ENCODE results near the gene ALDH1L2. TPM values are rescaled to one million over a fixed set of nuclear protein-coding genes. Genes with fewer than 3 reads are reported as not detected.
A peak's percentile ranks its signal among the peaks of the same experiment; 100 is the strongest.

Gene ALDH1L2
- total and polyA plus RNA-seq, 4 experiments from 2014 or later, result 0.08 to 0.72 (median 0.15) TPM; not detected in 1

DNA sequence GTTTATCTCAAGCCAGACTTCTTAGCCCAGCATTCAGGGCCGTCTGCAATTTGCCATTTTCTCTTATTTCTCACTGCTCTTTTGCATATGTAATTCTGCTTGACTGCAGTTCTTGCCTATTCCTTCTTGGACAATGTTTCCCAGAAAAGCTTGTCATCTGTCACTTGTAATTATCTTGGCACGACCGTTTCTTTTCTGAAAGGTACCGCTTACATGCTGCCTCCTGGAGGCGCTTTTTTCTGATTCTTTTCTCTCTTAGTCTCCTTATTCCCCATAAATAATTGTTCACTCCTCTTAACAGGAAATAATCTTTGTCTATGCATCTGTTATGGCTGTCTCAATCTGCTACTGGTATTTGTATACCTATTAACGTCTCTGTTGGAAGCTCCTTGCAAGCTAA lies 1.2 kb upstream of the ALDH1L2 start:
- intact Hi-C loops (cut with micrococcal nuclease), result no loop called here
- no peak overlapping the region for H3K27ac Mint-ChIP-seq
- DNase-seq, result no peak
- ChIA-PET POLR2A (ENCODE audit: partially characterized antibody) (no interaction called here), CTCF (ENCODE audit: partially characterized antibody) (no interaction called here)
- H3K9me3 ChIP-seq (ENCODE audit: control insufficient read depth in 1 of 2, low read length in 2 of 2), result no peaks in the 10 kb centered on the region
- peaks cover 0 to 7% (median 3%) of the 10 kb centered on the region in 8 donors for H3K9me3 Mint-ChIP-seq
- H3K27ac ChIP-seq (ENCODE audit: low read depth, low read length), result no peak overlapping the region
- no peaks in the 10 kb centered on the region for H3K36me3 ChIP-seq (ENCODE audit: insufficient read depth, low read length)
- peak overlapping the region; percentile 5 to 74 (median 26) for H3K4me3 Mint-ChIP-seq
- H3K4me1 ChIP-seq (ENCODE audit: insufficient read depth, low read length), result peaks cover 7% of the 10 kb centered on the region
- no peak overlapping the region for H3K4me3 ChIP-seq (ENCODE audit: low read length in 2 of 2)
- peaks cover 23 to 24% of the 10 kb centered on the region in 2 donors for H3K27me3 Mint-ChIP-seq
- H3K4me1 Mint-ChIP-seq, result peaks cover 6 to 9% (median 7%) of the 10 kb centered on the region in 4 donors
- H3K36me3 Mint-ChIP-seq, result no peaks in the 10 kb centered on the region
- peaks cover 7% of the 10 kb centered on the region for H3K27me3 ChIP-seq (ENCODE audit: insufficient read depth, low read length)

DNA sequence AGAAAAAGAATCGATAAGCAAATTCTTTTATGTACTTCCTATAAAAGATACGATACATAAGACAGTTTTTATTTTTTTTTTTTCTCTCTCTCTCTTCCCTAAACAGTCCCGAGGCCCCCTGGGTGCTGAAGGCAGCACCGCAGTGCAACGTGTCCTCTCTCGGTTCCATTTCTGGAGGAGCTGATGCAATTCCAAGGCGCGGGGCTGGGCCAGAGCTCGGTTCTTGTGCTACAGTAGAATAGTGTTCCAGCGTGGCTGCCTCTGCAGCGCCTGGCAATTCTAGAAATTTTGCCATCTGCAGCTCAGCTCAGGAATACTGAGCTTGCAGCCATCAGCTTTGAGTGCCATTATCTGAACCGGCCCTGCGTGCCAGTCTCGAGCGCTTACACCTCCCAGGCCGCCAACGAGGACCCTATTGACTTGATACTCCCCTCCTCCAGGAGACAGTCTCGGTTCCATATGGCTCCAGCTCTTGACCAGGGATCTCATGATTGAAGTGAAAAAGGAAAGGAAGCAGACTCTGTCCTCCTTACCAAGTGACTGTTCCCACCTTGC lies 630 bp downstream of the ALDH1L2 start:
- peaks cover 7% of the 10 kb centered on the region for H3K4me1 ChIP-seq (ENCODE audit: insufficient read depth, low read length)
- intact Hi-C loops (cut with micrococcal nuclease), result no loop called here
- no peak overlapping the region for H3K27ac ChIP-seq (ENCODE audit: low read depth, low read length)
- H3K27me3 Mint-ChIP-seq, result peaks cover 26 to 32% of the 10 kb centered on the region in 2 donors
- H3K9me3 Mint-ChIP-seq, result peaks cover 0 to 7% (median 3%) of the 10 kb centered on the region in 8 donors
- CTCF ChIA-PET (ENCODE audit: partially characterized antibody), result no interaction called here
- H3K4me3 Mint-ChIP-seq, result peak overlapping the region; percentile 30 to 87 (median 82)
- H3K36me3 ChIP-seq (ENCODE audit: insufficient read depth, low read length), result no peaks in the 10 kb centered on the region
- H3K9me3 ChIP-seq (ENCODE audit: control insufficient read depth in 1 of 2, low read length in 2 of 2), result no peaks in the 10 kb centered on the region
- H3K27me3 ChIP-seq (ENCODE audit: insufficient read depth, low read length), result peaks cover 7% of the 10 kb centered on the region
- POLR2A ChIA-PET (ENCODE audit: partially characterized antibody), result interaction anchor here (0.6 to 1.3 kb wide), 2 partner anchors 18 to 24 kb away, joined by 3 read pairs; no protein-coding TSS in a partner anchor
- no peak overlapping the region for H3K4me3 ChIP-seq (ENCODE audit: low read length in 2 of 2)
- H3K36me3 Mint-ChIP-seq, result no peaks in the 10 kb centered on the region
- no peak for DNase-seq
- H3K27ac Mint-ChIP-seq, result peak overlapping the region in 3 of 7 donors; percentile 8 to 57 (median 43)
- H3K4me1 Mint-ChIP-seq, result peaks cover 6 to 9% (median 7%) of the 10 kb centered on the region in 4 donors

DNA sequence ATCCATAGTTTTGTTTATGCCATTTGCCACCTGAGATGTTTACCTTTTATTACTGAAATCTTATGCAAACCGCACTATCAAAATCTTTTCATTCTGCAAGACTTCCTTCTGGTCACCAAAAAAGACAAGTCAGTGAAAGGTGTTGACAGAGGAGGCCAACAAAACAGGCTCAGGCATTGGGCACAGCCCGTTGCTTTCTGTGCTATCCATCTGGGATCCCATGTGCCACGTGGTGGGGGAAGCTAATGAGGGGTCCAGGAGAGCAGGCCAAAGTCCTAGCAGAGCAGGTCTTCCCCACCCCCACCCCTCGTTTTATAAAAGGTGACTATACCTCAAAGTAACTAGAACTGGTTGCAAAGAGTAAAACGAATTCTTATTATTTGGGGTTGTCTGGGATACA lies 1.2 kb downstream of the ALDH1L2 start:
- CTCF ChIA-PET (ENCODE audit: partially characterized antibody), result no interaction called here
- no peak overlapping the region for H3K27ac ChIP-seq (ENCODE audit: low read depth, low read length)
- peaks cover 28 to 33% of the 10 kb centered on the region in 2 donors for H3K27me3 Mint-ChIP-seq

DNA sequence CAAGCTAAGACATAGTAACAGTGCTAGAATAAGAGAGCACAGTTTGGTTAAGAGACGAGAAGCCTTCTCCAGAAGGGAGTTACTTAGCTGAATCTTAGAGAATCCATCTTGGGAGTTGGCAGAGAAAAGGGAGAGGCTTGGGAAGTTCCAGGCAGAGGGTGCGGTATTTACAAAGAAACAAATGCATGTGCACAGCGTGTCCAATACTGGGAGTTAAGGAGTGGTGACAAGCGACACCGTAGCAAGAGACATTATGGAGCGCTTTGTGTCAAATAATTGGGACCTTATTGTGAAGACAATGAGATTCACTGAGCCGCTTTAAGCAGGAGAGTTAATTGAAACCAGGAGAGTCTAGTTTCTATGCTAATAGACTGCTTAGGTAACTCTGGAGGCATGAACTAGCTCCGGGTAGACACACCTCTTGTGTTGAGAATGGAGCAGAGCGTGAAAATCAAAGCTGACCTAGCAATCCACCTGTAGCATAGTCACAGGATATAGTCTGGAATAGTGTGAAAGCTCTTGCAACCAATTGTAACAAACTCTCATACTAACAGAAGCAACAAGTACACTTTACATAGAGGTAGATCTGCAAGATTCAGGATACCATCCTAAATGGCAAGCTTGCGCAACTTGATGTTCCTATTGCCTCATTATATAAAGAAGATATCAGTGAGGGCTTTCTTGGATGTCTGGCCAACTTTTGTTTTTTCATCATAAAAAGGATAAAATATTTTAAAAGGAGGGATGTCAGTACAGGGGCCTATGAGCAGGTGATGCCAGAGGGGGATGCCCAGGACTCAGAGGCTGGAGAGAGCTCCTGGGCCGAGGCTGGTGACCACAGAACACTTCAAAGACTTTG lies 5.3 kb downstream of the ALDH1L2 start:
- Histone ChIP-seq H3K27ac (ENCODE audit: low read depth, low read length) (no peak overlapping the region), H3K4me1 (ENCODE audit: insufficient read depth, low read length) (peaks cover 6% of the 10 kb centered on the region), H3K27me3 (ENCODE audit: insufficient read depth, low read length) (peaks cover 6% of the 10 kb centered on the region), H3K4me3 (ENCODE audit: low read length in 2 of 2) (no peak overlapping the region), H3K36me3 (ENCODE audit: insufficient read depth, low read length) (no peaks in the 10 kb centered on the region), H3K9me3 (ENCODE audit: control insufficient read depth in 1 of 2, low read length in 2 of 2) (no peaks in the 10 kb centered on the region)
- Mint-ChIP-seq H3K9me3 (no peaks in the 10 kb centered on the region), H3K4me3 (no peak overlapping the region), H3K36me3 (no peaks in the 10 kb centered on the region), H3K27me3 (peaks cover 23 to 27% of the 10 kb centered on the region in 2 donors), H3K4me1 (peaks cover 3 to 5% (median 4%) of the 10 kb centered on the region in 4 donors), H3K27ac (no peak overlapping the region)
- DNase-seq, result no peak
- intact Hi-C loops (cut with micrococcal nuclease), result no loop called here
- ChIA-PET POLR2A (ENCODE audit: partially characterized antibody) (interaction anchor here (0.7 kb wide), 1 partner anchor 139 kb away, joined by 3 read pairs; no protein-coding TSS in a partner anchor), CTCF (ENCODE audit: partially characterized antibody) (no interaction called here)

More for the DNA sequence above, 1.2 kb downstream of the ALDH1L2 start:
- intact Hi-C loops (cut with micrococcal nuclease), result no loop called here
- POLR2A ChIA-PET (ENCODE audit: partially characterized antibody), result interaction anchor here (0.6 to 1.3 kb wide), 2 partner anchors 18 to 25 kb away, joined by 3 read pairs; no protein-coding TSS in a partner anchor
- Histone ChIP-seq H3K27me3 (ENCODE audit: insufficient read depth, low read length) (peaks cover 7% of the 10 kb centered on the region), H3K9me3 (ENCODE audit: control insufficient read depth in 1 of 2, low read length in 2 of 2) (no peaks in the 10 kb centered on the region), H3K36me3 (ENCODE audit: insufficient read depth, low read length) (no peaks in the 10 kb centered on the region), H3K4me3 (ENCODE audit: low read length in 2 of 2) (no peak overlapping the region), H3K4me1 (ENCODE audit: insufficient read depth, low read length) (peaks cover 7% of the 10 kb centered on the region)
- Mint-ChIP-seq H3K27ac (no peak overlapping the region), H3K36me3 (no peaks in the 10 kb centered on the region), H3K9me3 (peaks cover 0 to 7% (median 3%) of the 10 kb centered on the region in 8 donors), H3K4me3 (peak overlapping the region in 1 of 8 donors; percentile 35), H3K4me1 (peaks cover 6 to 9% (median 7%) of the 10 kb centered on the region in 4 donors)
- no peak for DNase-seq

DNA sequence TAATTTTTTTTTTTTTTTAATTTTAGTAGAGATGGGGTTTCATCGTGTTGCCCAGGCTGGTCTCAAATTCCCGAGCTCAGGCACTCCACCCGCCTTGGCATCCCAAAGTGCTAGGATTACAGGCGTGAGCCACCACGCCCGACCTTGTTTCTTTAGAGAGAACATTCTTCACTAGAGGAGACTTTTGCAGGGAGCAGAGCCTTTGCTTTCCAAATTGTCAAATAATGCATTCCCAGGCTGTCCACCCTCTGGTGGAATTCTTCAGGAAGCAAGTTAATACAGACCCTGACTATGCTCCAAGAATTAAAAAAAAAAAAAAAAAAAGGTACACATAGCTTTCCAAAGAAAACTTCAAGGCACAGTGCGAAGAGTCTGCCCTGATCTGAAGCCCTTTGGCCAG lies 6.8 kb downstream of the ALDH1L2 start:
- intact Hi-C loops (cut with micrococcal nuclease), result no loop called here
- CTCF ChIA-PET (ENCODE audit: partially characterized antibody), result no interaction called here

DNA sequence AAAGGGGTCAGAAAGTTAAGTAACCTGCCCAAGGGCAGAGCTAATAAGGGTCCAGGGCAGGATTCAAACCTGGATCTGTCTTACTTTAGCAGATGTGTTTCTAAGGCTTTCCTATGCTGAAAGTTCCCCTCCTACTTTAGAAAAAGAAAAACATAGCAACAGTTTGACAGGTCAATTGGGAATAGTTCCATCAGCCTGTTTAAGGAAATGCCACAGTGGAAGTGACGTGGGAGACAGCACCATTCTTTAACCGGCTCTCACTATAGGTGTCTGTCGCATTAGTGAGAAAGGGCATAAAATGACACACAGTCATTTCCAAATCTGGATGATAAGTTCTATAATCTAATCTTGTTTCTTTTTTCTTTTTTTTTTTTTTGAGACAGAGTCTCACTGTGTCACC lies 7.3 kb downstream of the ALDH1L2 start:
- Histone ChIP-seq H3K4me3 (ENCODE audit: low read length in 2 of 2) (no peak overlapping the region), H3K9me3 (ENCODE audit: control insufficient read depth in 1 of 2, low read length in 2 of 2) (no peaks in the 10 kb centered on the region), H3K4me1 (ENCODE audit: insufficient read depth, low read length) (no peaks in the 10 kb centered on the region), H3K27ac (ENCODE audit: low read depth, low read length) (no peak overlapping the region), H3K36me3 (ENCODE audit: insufficient read depth, low read length) (no peaks in the 10 kb centered on the region), H3K27me3 (ENCODE audit: insufficient read depth, low read length) (no peaks in the 10 kb centered on the region)
- Mint-ChIP-seq H3K27me3 (peaks cover 8 to 12% of the 10 kb centered on the region in 2 donors), H3K36me3 (no peaks in the 10 kb centered on the region), H3K27ac (no peak overlapping the region), H3K4me3 (no peak overlapping the region), H3K4me1 (no peaks in the 10 kb centered on the region), H3K9me3 (no peaks in the 10 kb centered on the region)
- intact Hi-C loops (cut with micrococcal nuclease), result no loop called here
- no peak for DNase-seq
- POLR2A ChIA-PET (ENCODE audit: partially characterized antibody), result no interaction called here
- CTCF ChIA-PET (ENCODE audit: partially characterized antibody), result no interaction called here

More for the DNA sequence above, 6.8 kb downstream of the ALDH1L2 start:
- H3K4me3 ChIP-seq (ENCODE audit: low read length in 2 of 2), result no peak overlapping the region
- POLR2A ChIA-PET (ENCODE audit: partially characterized antibody), result interaction anchor here (0.6 kb wide), 1 partner anchor 15 kb away, joined by 3 read pairs; no protein-coding TSS in a partner anchor
- H3K27me3 Mint-ChIP-seq, result peaks cover 12 to 15% of the 10 kb centered on the region in 2 donors
- no peaks in the 10 kb centered on the region for H3K27me3 ChIP-seq (ENCODE audit: insufficient read depth, low read length)
- no peaks in the 10 kb centered on the region for H3K36me3 Mint-ChIP-seq
- no peaks in the 10 kb centered on the region for H3K4me1 Mint-ChIP-seq
- DNase-seq, result no peak
- no peak overlapping the region for H3K27ac ChIP-seq (ENCODE audit: low read depth, low read length)
- H3K27ac Mint-ChIP-seq, result no peak overlapping the region
- H3K9me3 ChIP-seq (ENCODE audit: control insufficient read depth in 1 of 2, low read length in 2 of 2), result no peaks in the 10 kb centered on the region
- H3K36me3 ChIP-seq (ENCODE audit: insufficient read depth, low read length), result no peaks in the 10 kb centered on the region
- H3K4me1 ChIP-seq (ENCODE audit: insufficient read depth, low read length), result no peaks in the 10 kb centered on the region
- no peaks in the 10 kb centered on the region for H3K9me3 Mint-ChIP-seq
- no peak overlapping the region for H3K4me3 Mint-ChIP-seq

DNA sequence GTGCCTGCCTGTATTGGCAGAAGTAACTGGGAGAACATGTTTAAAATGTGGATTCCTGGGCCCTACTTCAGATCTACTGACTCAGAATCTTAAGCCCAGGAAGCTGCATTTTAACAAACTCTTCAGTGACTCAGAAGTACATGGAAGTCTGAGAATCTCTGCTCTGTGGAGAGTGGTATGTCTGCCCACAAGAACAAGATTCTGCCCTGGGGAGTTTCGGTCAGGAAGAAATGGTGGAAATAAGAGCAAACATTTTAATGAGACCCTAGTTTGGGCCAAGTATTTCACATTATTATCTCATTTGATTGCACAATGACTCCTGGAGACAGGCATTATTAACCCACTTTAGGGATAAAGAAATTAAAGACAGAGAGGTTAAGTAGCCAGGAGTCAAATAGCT lies 8.2 kb downstream of the ALDH1L2 start:
- ChIA-PET CTCF (ENCODE audit: partially characterized antibody) (no interaction called here), POLR2A (ENCODE audit: partially characterized antibody) (no interaction called here)
- Mint-ChIP-seq H3K36me3 (no peaks in the 10 kb centered on the region), H3K4me1 (no peaks in the 10 kb centered on the region), H3K27me3 (peaks cover 6 to 10% of the 10 kb centered on the region in 2 donors), H3K27ac (no peak overlapping the region), H3K4me3 (no peak overlapping the region), H3K9me3 (no peaks in the 10 kb centered on the region)
- H3K27me3 ChIP-seq (ENCODE audit: insufficient read depth, low read length), result no peaks in the 10 kb centered on the region
- H3K27ac ChIP-seq (ENCODE audit: low read depth, low read length), result no peak overlapping the region
- no peaks in the 10 kb centered on the region for H3K4me1 ChIP-seq (ENCODE audit: insufficient read depth, low read length)
- intact Hi-C loops (cut with micrococcal nuclease), result no loop called here
- no peaks in the 10 kb centered on the region for H3K9me3 ChIP-seq (ENCODE audit: control insufficient read depth in 1 of 2, low read length in 2 of 2)
- no peak overlapping the region for H3K4me3 ChIP-seq (ENCODE audit: low read length in 2 of 2)
- no peaks in the 10 kb centered on the region for H3K36me3 ChIP-seq (ENCODE audit: insufficient read depth, low read length)
- no peak for DNase-seq

Measured in CD4-positive, alpha-beta memory T cell (primary cell).